Trophoblast cell (in vitro differentiated cells and primary cell): ENCODE data around the gene CPN2.
A peak's percentile ranks its signal among the peaks of the same experiment; 100 is the strongest.

Experiments
- DNase-seq, 2 donors: peaks; one replicate each; pipeline ENCODE4 v3.0.0-alpha.2; 2016
- H2AFZ ChIP-seq: 2 replicates; pipeline ENCODE4 v1.6.1; 2013; ENCODE audit warnings: low read length, moderate library complexity, mild to moderate bottlenecking; ENCODE audit not compliant: insufficient read depth, poor library complexity
- H2AK5ac ChIP-seq: 2 replicates; pipeline ENCODE4 v1.6.1; 2013; ENCODE audit warnings: mild to moderate bottlenecking, low read length
- H2BK120ac ChIP-seq: 2 replicates; pipeline ENCODE4 v1.6.1; 2013; ENCODE audit warnings: low read length, mild to moderate bottlenecking, moderate library complexity; ENCODE audit not compliant: insufficient read depth, poor library complexity
- H2BK12ac ChIP-seq: 2 replicates; pipeline ENCODE4 v1.6.1; 2013; ENCODE audit warnings: mild to moderate bottlenecking, low read length, moderate library complexity
- H2BK5ac ChIP-seq: 2 replicates; pipeline ENCODE4 v1.6.1; 2013; ENCODE audit warnings: low read length, low read depth, moderate library complexity, mild to moderate bottlenecking; ENCODE audit not compliant: poor library complexity
- H3K14ac ChIP-seq: 2 replicates; pipeline ENCODE4 v1.6.1; 2013; ENCODE audit warnings: mild to moderate bottlenecking, low read length
- H3K18ac ChIP-seq: 2 replicates; pipeline ENCODE4 v1.6.1; 2013; ENCODE audit warnings: mild to moderate bottlenecking, low read length
- H3K23ac ChIP-seq: 2 replicates; pipeline ENCODE4 v1.6.1; 2013; ENCODE audit warnings: low read length
- H3K27ac ChIP-seq: 2 replicates; pipeline ENCODE4 v1.5.1; 2013; ENCODE audit warnings: low read depth, mild to moderate bottlenecking, inconsistent platforms, low read length, moderate library complexity
- H3K27me3 ChIP-seq: 2 replicates; pipeline ENCODE4 v1.6.1; 2013; ENCODE audit warnings: inconsistent platforms, mild to moderate bottlenecking, low read length, moderate library complexity; ENCODE audit not compliant: insufficient read depth
- H3K36me3 ChIP-seq, 2 experiments: 1 replicate in 1 of 2; 2 replicates in 1 of 2; pipeline ENCODE4 v1.6.1; 2013; ENCODE audit warnings: low read length in 2 of 2, mild to moderate bottlenecking in 2 of 2, moderate library complexity in 1 of 2; ENCODE audit not compliant: insufficient read depth in 2 of 2, control insufficient read depth in 1 of 2
- H3K4ac ChIP-seq: 2 replicates; pipeline ENCODE4 v1.6.1; 2013; ENCODE audit warnings: low read depth, mild to moderate bottlenecking, low read length, moderate library complexity
- H3K4me1 ChIP-seq, 2 experiments: 1 replicate in 1 of 2; 2 replicates in 1 of 2; pipeline ENCODE4 v1.6.1; 2013; ENCODE audit warnings: low read length in 2 of 2, mild to moderate bottlenecking in 2 of 2, moderate library complexity in 1 of 2; ENCODE audit not compliant: insufficient read depth in 2 of 2, control insufficient read depth in 1 of 2
- H3K4me2 ChIP-seq: 2 replicates; pipeline ENCODE4 v1.6.1; 2013; ENCODE audit warnings: inconsistent platforms, mild to moderate bottlenecking, low read length, moderate library complexity
- H3K4me3 ChIP-seq: 2 replicates; pipeline ENCODE4 v1.5.1; 2013; ENCODE audit warnings: mild to moderate bottlenecking, low read depth, low read length, inconsistent platforms
- H3K79me1 ChIP-seq: one replicate; pipeline ENCODE4 v1.6.1; 2013; ENCODE audit warnings: low read length
- H3K79me2 ChIP-seq: 2 replicates; pipeline ENCODE4 v1.6.1; 2013; ENCODE audit warnings: low read length, mild to moderate bottlenecking; ENCODE audit not compliant: control insufficient read depth, insufficient read depth, poor library complexity
- H3K9ac ChIP-seq: 2 replicates; pipeline ENCODE4 v1.6.1; 2013; ENCODE audit warnings: mild to moderate bottlenecking, low read length
- H3K9me3 ChIP-seq: 2 replicates; pipeline ENCODE4 v1.6.1; 2013; ENCODE audit warnings: low read depth, mild to moderate bottlenecking, control low read depth, inconsistent platforms, low read length; ENCODE audit not compliant: insufficient read depth
- H4K12ac ChIP-seq: 2 replicates; pipeline ENCODE4 v1.6.1; 2013; ENCODE audit warnings: low read depth, mild to moderate bottlenecking, low read length, moderate library complexity
- H4K8ac ChIP-seq: 2 replicates; pipeline ENCODE4 v1.6.1; 2013; ENCODE audit warnings: low read depth, mild to moderate bottlenecking, low read length, moderate library complexity
- H4K91ac ChIP-seq: one replicate; pipeline ENCODE4 v1.6.1; 2013; ENCODE audit warnings: low read depth, mild to moderate bottlenecking, low read length, moderate library complexity
- WGBS: extraction: QIAGEN DNeasy Blood & Tissue Kit; methylation state at CpG from one replicate; pipeline ENCODE4 v1.1.7; 2013; ENCODE audit warnings: missing lambda C conversion rate; ENCODE audit not compliant: insufficient read length, insufficient coverage; ENCODE audit errors: extremely low coverage; 5-methylcytosine and 5-hydroxymethylcytosine counted together

Gene CPN2

GRCh38 chr3:194327218-194328052, 23.7 kb downstream of the CPN2 start:
- Histone ChIP-seq H2BK5ac (no peak overlapping the region), H3K79me1 (no peaks in the 10 kb centered on the region), H2AFZ (no peak overlapping the region), H3K4me3 (peak overlapping the region; percentile 23), H3K79me2 (no peaks in the 10 kb centered on the region), H3K4me1 (peaks cover 5 to 17% of the 10 kb centered on the region in 2 experiments), H3K9ac (no peak overlapping the region), H4K91ac (no peak overlapping the region), H3K4ac (no peak overlapping the region), H3K27me3 (no peaks in the 10 kb centered on the region), H3K9me3 (peaks cover 22% of the 10 kb centered on the region), H3K23ac (peak overlapping the region; percentile 81), H3K36me3 (no peaks in the 10 kb centered on the region), H3K14ac (no peak overlapping the region), H4K12ac (no peak overlapping the region), H3K27ac (no peak overlapping the region), H4K8ac (no peak overlapping the region), H3K4me2 (no peak overlapping the region), H2BK120ac (no peak overlapping the region), H2AK5ac (no peak overlapping the region), H2BK12ac (no peak overlapping the region), H3K18ac (no peak overlapping the region)
- DNase-seq, result no peak
- WGBS, result 100% methylated on average over 1 of the region's 5 CpGs

GRCh38 chr3:194326968-194327217, 24.2 kb downstream of the CPN2 start:
- H3K27me3 ChIP-seq, result no peaks in the 10 kb centered on the region
- H2BK120ac ChIP-seq, result no peak overlapping the region
- no peak overlapping the region for H3K18ac ChIP-seq
- H3K79me1 ChIP-seq, result no peaks in the 10 kb centered on the region
- DNase-seq, result no peak
- no peak overlapping the region for H3K27ac ChIP-seq
- H4K8ac ChIP-seq, result no peak overlapping the region
- H3K9me3 ChIP-seq, result peaks cover 22% of the 10 kb centered on the region
- peak overlapping the region; percentile 23 for H3K4me3 ChIP-seq
- no peak overlapping the region for H3K14ac ChIP-seq
- H2BK5ac ChIP-seq, result no peak overlapping the region
- H3K36me3 ChIP-seq, result no peaks in the 10 kb centered on the region
- WGBS, result 100% methylated on average over 2 of the region's 2 CpGs
- peaks cover 5 to 20% of the 10 kb centered on the region in 2 experiments for H3K4me1 ChIP-seq
- H4K12ac ChIP-seq, result no peak overlapping the region
- no peak overlapping the region for H3K23ac ChIP-seq
- H3K4me2 ChIP-seq, result no peak overlapping the region
- H2AK5ac ChIP-seq, result no peak overlapping the region
- no peak overlapping the region for H4K91ac ChIP-seq
- H2BK12ac ChIP-seq, result no peak overlapping the region
- no peak overlapping the region for H3K4ac ChIP-seq
- no peak overlapping the region for H3K9ac ChIP-seq
- H3K79me2 ChIP-seq, result no peaks in the 10 kb centered on the region
- H2AFZ ChIP-seq, result no peak overlapping the region

- no peak overlapping the region for H2BK5ac ChIP-seq
- H2BK120ac ChIP-seq, result no peak overlapping the region
- H3K4ac ChIP-seq, result no peak overlapping the region
- H3K27me3 ChIP-seq, result no peaks in the 10 kb centered on the region
- H3K4me1 ChIP-seq, result peaks cover 5 to 20% of the 10 kb centered on the region in 2 experiments
- no peaks in the 10 kb centered on the region for H3K36me3 ChIP-seq
- no peak overlapping the region for H2AFZ ChIP-seq
- no peak overlapping the region for H4K8ac ChIP-seq
- H4K91ac ChIP-seq, result no peak overlapping the region
- DNase-seq, result peak; percentile 48 to 58
- H3K4me3 ChIP-seq, result peak overlapping the region; percentile 23
- no peak overlapping the region for H3K4me2 ChIP-seq
- no peak overlapping the region for H3K14ac ChIP-seq
- H3K79me1 ChIP-seq, result no peaks in the 10 kb centered on the region
- no peak overlapping the region for H3K18ac ChIP-seq
- no peak overlapping the region for H3K27ac ChIP-seq
- H3K9ac ChIP-seq, result no peak overlapping the region
- H3K23ac ChIP-seq, result peak overlapping the region; percentile 47
- H3K79me2 ChIP-seq, result no peaks in the 10 kb centered on the region
- WGBS, result no CpG with 5 or more reads among the region's 15 CpGs
- H3K9me3 ChIP-seq, result peaks cover 22% of the 10 kb centered on the region
- H2BK12ac ChIP-seq, result no peak overlapping the region
- no peak overlapping the region for H2AK5ac ChIP-seq
- no peak overlapping the region for H4K12ac ChIP-seq
These were observed 24.7 kb downstream of the CPN2 start for GRCh38 chr3:194326192-194326967.

GRCh38 chr3:194325424-194326153, 25.5 kb downstream of the CPN2 start:
- WGBS, result no CpG with 5 or more reads among the region's 15 CpGs
- Histone ChIP-seq H2BK12ac (no peak overlapping the region), H4K12ac (no peak overlapping the region), H3K4me2 (no peak overlapping the region), H3K9ac (no peak overlapping the region), H3K4me1 (peaks cover 5 to 20% of the 10 kb centered on the region in 2 experiments), H3K27ac (no peak overlapping the region), H3K9me3 (peaks cover 22% of the 10 kb centered on the region), H3K79me2 (no peaks in the 10 kb centered on the region), H2BK120ac (no peak overlapping the region), H4K91ac (no peak overlapping the region), H3K27me3 (no peaks in the 10 kb centered on the region), H3K18ac (no peak overlapping the region), H3K23ac (no peak overlapping the region), H3K4ac (no peak overlapping the region), H3K36me3 (no peaks in the 10 kb centered on the region), H2AK5ac (no peak overlapping the region), H4K8ac (no peak overlapping the region), H2BK5ac (no peak overlapping the region), H2AFZ (no peak overlapping the region), H3K14ac (no peak overlapping the region), H3K79me1 (no peaks in the 10 kb centered on the region), H3K4me3 (no peak overlapping the region)
- DNase-seq, result no peak
